Cortex of kidney (tissue), 1 donor: ENCODE measurements around the gene MASP1.

Experiments
- DNase-seq: peaks from one replicate; lab custom pipeline; 2025; lab: John Stamatoyannopoulos, UW

The MASP1 gene

GRCh38 chr3:187293516-187294430 is 2.2 kb upstream of the MASP1 start:
- no peak for DNase-seq

- no peak for DNase-seq
Measured at GRCh38 chr3:187292631-187293515, 1.3 kb upstream of the MASP1 start.

- no peak for DNase-seq
Measured at GRCh38 chr3:187292181-187292580, 644 bp upstream of the MASP1 start.

- no peak for DNase-seq
Measured at GRCh38 chr3:187291001-187291511, 481 bp downstream of the MASP1 start.

- no peak for DNase-seq
Measured at GRCh38 chr3:187290503-187290902, 1.0 kb downstream of the MASP1 start.

GRCh38 chr3:187288855-187289605 is 2.5 kb downstream of the MASP1 start:
- no peak for DNase-seq

GRCh38 chr3:187288131-187288854 is 3.2 kb downstream of the MASP1 start:
- DNase-seq = no peak

- no peak for DNase-seq
Measured at GRCh38 chr3:187287256-187287655, 4.3 kb downstream of the MASP1 start.

GRCh38 chr3:187286467-187287059 is 5.0 kb downstream of the MASP1 start:
- DNase-seq = no peak

- DNase-seq = no peak
Measured at GRCh38 chr3:187281191-187281714, 10.3 kb downstream of the MASP1 start.

- DNase-seq = no peak
Measured at GRCh38 chr3:187280644-187281043, 10.9 kb downstream of the MASP1 start.

GRCh38 chr3:187277129-187277462 is 14.4 kb downstream of the MASP1 start:
- DNase-seq = no peak

- no peak for DNase-seq
Measured at GRCh38 chr3:187276397-187277128, 15.0 kb downstream of the MASP1 start.

- no peak for DNase-seq
Measured at GRCh38 chr3:187274977-187275338, 16.6 kb downstream of the MASP1 start.

GRCh38 chr3:187274315-187274976 is 17.1 kb downstream of the MASP1 start:
- no peak for DNase-seq

- no peak for DNase-seq
Measured at GRCh38 chr3:187271582-187271981, 20.0 kb downstream of the MASP1 start.

- DNase-seq = no peak
Measured at GRCh38 chr3:187269486-187269885, 22.1 kb downstream of the MASP1 start.

- no peak for DNase-seq
Measured at GRCh38 chr3:187267306-187267705, 24.2 kb downstream of the MASP1 start.

GRCh38 chr3:187266691-187267090 is 24.8 kb downstream of the MASP1 start:
- DNase-seq = no peak
